Stimulated activated naive CD4-positive, alpha-beta T cell (primary cell): ENCODE data around the gene DDIT4.
A peak's percentile ranks its signal among the peaks of the same experiment; 100 is the strongest.

Source experiments
- DNase-seq, 6 experiments: peaks; one replicate each; lab custom pipeline; 2025; lab: John Stamatoyannopoulos, UW

The DDIT4 gene

GRCh38 chr10:72316748-72317435, 43.2 kb downstream of the DDIT4 start:
- peak in 5 of 6 experiments; percentile 34 to 69 (median 61) for DNase-seq

- DNase-seq: peak in 1 of 6 experiments; percentile 44
These were observed 44.9 kb downstream of the DDIT4 start for GRCh38 chr10:72318418-72319262.

DNA sequence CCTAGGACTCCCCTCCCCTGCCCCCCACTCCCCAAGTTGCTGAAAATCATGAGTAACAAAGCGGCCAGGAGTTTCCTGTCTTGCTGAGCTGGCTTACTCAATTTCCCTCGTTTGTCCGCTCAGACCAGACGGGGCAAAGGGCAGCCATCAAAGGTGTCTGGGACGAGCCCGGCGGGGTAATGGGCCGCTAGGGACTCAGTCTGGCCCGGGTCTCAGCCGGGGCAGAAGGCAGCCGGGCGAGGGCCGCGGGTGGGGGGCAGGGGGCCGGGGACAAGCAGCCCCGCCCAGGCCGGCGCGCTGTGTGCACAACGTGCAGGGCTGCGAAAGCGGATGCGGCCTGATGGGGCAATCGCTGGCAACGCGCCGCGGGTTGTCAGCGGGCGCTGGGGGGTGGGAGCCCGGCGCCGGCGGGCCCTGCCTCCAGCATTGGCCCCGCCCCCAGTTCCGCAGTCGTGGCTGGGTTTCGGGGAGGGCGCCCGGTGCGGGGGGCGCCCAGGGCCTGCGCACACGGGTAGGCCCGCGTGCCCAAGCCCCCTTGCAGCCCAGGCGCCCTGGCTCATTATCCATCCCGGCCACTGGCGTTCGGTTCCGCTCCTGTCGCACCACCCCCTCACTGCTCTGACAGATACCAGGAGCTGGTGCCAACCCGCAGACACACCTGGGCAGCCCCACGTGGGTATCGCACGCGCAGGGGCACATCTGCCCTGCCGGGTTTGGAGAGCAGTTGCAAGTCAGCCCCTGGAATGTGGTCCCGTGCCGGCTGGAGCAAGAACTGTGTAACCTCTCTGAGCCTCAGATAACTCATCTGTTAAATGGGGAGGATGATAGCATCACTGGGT, 45.9 kb downstream of the DDIT4 start:
- DNase-seq: peak; percentile 74 to 88 (median 84)

DNA sequence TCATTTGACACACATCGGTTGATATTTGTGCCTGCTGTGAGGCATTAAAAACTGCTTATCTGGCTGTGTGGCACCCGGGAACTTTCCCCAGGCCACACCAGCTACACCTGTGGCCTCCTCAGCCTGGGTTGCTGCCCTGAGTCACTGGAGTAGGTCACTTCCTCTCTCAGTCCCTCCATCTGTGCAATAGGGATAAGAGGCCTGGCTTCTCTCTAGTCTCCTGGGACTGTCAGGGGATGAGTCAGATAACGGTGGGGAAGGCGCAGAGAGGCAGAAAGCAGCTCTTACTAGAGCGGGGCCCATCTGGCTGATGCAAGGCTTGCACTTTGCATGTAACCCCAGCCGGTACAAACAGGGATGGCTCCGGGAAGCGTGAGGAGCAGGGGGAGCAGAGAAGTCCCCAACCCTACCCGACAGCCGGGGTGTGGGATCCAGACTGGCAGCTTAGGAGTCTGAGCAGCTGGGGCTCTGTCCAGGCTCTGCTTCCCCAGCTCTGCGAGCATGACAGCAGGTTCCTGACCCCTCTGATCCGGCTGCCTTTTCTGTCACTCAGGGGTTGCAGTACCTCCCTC, 47.0 kb downstream of the DDIT4 start:
- peak in 3 of 6 experiments; percentile 38 to 48 (median 40) for DNase-seq

DNA sequence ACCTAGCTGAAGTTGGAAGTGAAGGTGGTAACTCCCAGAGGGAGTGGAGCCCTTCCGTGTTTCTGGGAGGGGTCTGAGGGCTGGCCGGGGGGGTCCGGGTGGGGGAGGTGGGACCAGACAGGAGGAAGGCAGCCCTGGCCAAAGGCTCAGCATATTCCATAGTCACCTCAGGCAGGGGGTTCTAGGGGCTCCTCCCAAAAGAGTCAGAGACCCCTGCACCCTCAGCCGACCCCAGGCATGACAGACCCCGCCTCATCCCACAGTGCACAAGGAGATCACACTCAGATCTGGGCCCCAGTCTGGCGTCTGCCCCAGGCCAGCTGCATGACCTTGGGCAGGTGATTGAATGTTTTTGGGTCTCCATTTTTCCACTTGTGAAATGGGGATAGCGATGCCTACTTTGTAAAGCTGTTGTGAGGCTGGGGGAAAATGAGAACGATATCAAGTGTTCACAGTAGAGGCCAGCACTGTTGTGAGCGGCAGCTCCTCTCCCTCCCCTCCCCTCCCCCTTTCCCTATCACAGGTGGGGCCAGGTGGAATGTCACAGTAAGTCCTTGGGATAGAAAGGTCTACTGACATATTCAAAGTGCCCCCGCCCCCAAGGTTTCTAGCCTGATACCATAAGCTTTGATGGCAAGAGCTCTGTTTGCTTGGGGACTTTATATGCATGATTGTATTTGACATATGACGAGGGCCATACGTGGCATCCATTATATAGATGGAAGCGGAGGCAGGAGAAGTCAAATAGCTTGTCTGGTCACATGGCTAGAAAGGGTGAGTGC, 47.7 kb downstream of the DDIT4 start:
- no peak for DNase-seq

DNA sequence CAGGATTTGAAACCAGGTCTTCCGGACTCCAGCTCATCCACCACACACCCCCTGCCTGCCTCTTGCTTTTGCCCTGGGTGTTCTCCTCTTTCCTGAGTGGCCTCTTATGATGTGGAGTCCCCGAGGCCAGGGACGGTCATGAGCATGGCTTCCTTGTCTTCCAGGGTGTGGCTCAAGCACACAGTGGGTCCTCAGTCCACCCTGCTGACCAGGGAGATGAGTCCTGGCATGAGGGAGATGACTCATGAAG, 48.2 kb downstream of the DDIT4 start:
- DNase-seq: no peak

- DNase-seq: peak in 4 of 6 experiments; percentile 31 to 59 (median 42)
These were observed 48.7 kb downstream of the DDIT4 start for GRCh38 chr10:72322280-72323058.

DNA sequence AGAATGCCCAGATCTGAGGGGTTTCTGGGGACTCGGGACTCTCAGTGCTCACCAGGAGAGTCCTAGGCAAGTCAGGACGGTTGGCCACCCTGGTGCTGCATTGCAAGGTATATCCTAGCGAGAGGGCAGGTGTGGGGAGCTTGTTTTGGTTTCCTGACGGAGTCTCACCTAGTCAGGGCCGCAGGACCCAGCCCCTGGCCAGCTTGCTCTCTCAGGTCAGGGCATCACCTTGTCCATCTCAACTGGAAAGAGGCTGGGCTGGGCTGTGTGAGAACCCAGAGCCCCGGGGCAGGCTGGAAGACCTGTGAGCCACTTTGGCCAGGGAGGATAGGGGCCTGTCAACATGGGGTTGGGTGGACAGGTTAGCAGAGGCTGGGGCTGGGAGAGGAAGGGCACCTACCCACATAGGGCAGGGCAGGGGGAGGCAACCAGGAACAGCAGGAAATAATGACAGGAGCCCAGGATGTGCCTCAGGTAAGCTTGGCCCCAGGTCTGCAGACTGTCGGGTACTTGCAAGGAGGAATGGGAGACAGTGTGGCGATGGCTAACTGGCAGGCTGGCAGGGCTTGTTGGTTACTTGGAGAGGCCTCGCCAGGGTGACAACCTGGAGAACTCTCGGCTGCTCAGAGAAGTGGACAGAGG, 49.5 kb downstream of the DDIT4 start:
- no peak for DNase-seq

DNA sequence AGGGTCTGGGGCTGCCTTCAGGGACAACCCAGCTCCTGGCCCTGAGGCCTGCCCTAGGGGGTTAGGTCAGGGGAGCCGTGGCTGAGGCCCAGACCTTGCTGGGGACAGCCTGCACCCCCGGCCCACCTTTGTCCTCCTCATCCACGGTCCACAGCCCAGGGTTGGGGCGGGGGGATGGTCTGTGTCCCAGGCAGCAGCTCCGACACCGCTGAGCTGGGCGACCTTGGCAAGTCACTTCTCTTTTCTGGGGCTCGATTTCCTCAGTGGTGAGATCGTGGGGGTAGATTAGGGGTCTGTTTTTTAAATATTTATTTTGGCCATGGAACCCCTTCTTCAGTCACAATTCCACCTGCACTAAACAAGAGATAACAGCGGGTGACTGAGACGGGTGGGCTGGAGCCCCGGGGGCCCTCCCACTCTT, 50.1 kb downstream of the DDIT4 start:
- no peak for DNase-seq
